HepG2 (cell line): ENCODE data around the gene NTM. TPM values are rescaled to one million over a fixed set of nuclear protein-coding genes. Genes with fewer than 3 reads are reported as not detected.

Experiments used
- ATAC-seq: fragments of 200-7000 bp; cut with Tn5 transposase; 3 replicates; pipeline ENCODE4 v1.9.1; 2020; ENCODE audit warnings: mild to moderate bottlenecking, moderate library complexity
- BruUV-seq: library from RNA; stranded (reverse); fragments of 400-500 nt; replicated peaks from 2 replicates; lab custom pipeline; 2021; lab: Mats Ljungman, UMichigan
- CTCF ChIA-PET: fragments of 300-600 bp; formaldehyde crosslinking; extraction: SDS; loops from one replicate; lab custom pipeline; 2021; ENCODE audit warnings: low total read pairs, inconsistent platforms, low intra/inter-chr PET ratio; lab: Yijun Ruan, JAX
- POLR2A ChIA-PET: fragments of 350-600 bp; sonication (Branson Sonifier 250); formaldehyde crosslinking; loops from one replicate; lab custom pipeline; 2020; ENCODE audit warnings: antibody characterized with exemption, inconsistent platforms; lab: Yijun Ruan, JAX
- DNase-seq: peaks from one replicate; pipeline ENCODE4 v3.0.0-alpha.2; 2015; ENCODE audit warnings: low spot score
- FAIRE-seq: peaks from 3 replicates; lab custom pipeline; 2011; peaks lifted over from hg19 to GRCh38; lab: Jason Lieb, UNC
- H2AFZ ChIP-seq: one replicate; pipeline ENCODE4 v1.6.1; 2011; ENCODE audit warnings: low read length, inconsistent platforms
- H3K27ac ChIP-seq: fragments of 300-600 bp; 3 replicates; pipeline ENCODE4 v1.8.0; 2011; ENCODE audit warnings: mixed run types, mild to moderate bottlenecking, mixed read lengths, low read length, inconsistent platforms; ENCODE audit not compliant: insufficient read depth; ENCODE audit errors: extremely low read length
- H3K27me3 ChIP-seq, 2 experiments: fragments of 200-600 bp in 1 of 2; 2 replicates in 1 of 2; 3 replicates in 1 of 2; pipeline versions ENCODE4 v1.6.0 to v1.8.0; 2011; ENCODE audit warnings: low read length in 2 of 2, mild to moderate bottlenecking in 2 of 2, moderate library complexity in 2 of 2, inconsistent platforms in 1 of 2; ENCODE audit not compliant: insufficient read depth in 2 of 2, control insufficient read depth in 1 of 2
- H3K36me3 ChIP-seq, 2 experiments: fragments of 200-600 bp in 1 of 2; replicated peaks in 1 of 2; 2 replicates in 1 of 2; 3 replicates in 1 of 2; pipeline versions ENCODE4 v1.5.1 to v1.8.0; 2011; ENCODE audit warnings: low read length in 2 of 2, inconsistent platforms in 1 of 2; ENCODE audit not compliant: insufficient read depth in 2 of 2, control insufficient read depth in 1 of 2
- H3K4me1 ChIP-seq: 2 replicates; pipeline ENCODE4 v1.5.1; 2012; ENCODE audit warnings: low read length, inconsistent platforms; ENCODE audit not compliant: insufficient read depth
- H3K4me2 ChIP-seq: 2 replicates; pipeline ENCODE4 v1.6.0; 2011; ENCODE audit warnings: low read depth, low read length, inconsistent platforms
- H3K4me3 ChIP-seq, 3 experiments: fragments of 200-600 bp in 1 of 3; sonication (generic), shearing (Covaris generic) in 1 of 3; replicated peaks in 1 of 3; 2 replicates each; pipeline ENCODE4 v1.5.1; 2011 to 2016; ENCODE audit warnings: low read length in 3 of 3, inconsistent platforms in 2 of 3, low read depth in 2 of 3, mild to moderate bottlenecking in 2 of 3, control low read depth in 1 of 3, mixed read lengths in 1 of 3; ENCODE audit not compliant: insufficient read depth in 1 of 3
- H3K79me2 ChIP-seq: one replicate; pipeline ENCODE4 v1.6.1; 2011; ENCODE audit warnings: low read length, inconsistent platforms; ENCODE audit not compliant: insufficient read depth
- H3K9ac ChIP-seq: 2 replicates; pipeline ENCODE4 v1.6.0; 2011; ENCODE audit warnings: mild to moderate bottlenecking, low read depth, low read length, inconsistent platforms; ENCODE audit not compliant: insufficient read depth
- H3K9me3 ChIP-seq: 2 replicates; pipeline ENCODE4 v1.5.1; 2012; ENCODE audit warnings: mild to moderate bottlenecking, low read length
- H4K20me1 ChIP-seq: 2 replicates; pipeline ENCODE4 v1.6.0; 2011; ENCODE audit warnings: inconsistent platforms, mild to moderate bottlenecking, low read length, moderate library complexity; ENCODE audit not compliant: insufficient read depth
- NFYB ChIP-seq: sonication (generic); formaldehyde crosslinking; IDR thresholded peaks from 2 replicates; pipeline ENCODE4 v1.4.0; 2020; ENCODE audit warnings: missing genetic modification reagents
- PITX1 ChIP-seq: sonication (generic); formaldehyde crosslinking; IDR thresholded peaks from 2 replicates; pipeline ENCODE4 v1.5.1; 2020; ENCODE audit warnings: mild to moderate bottlenecking, missing genetic modification reagents
- POLR2AphosphoS5 ChIP-seq: IDR thresholded peaks from 2 replicates; pipeline ENCODE4 v1.6.1; 2012; ENCODE audit warnings: low read depth, low read length
- U2AF2 ChIP-seq: fragments of 200-400 bp; formaldehyde crosslinking; IDR thresholded peaks from 2 replicates; pipeline ENCODE4 v1.6.1; 2017; ENCODE audit warnings: low read depth, mild to moderate bottlenecking, low read length
- ZNF12 ChIP-seq: sonication (generic); formaldehyde crosslinking; IDR thresholded peaks from 2 replicates; pipeline ENCODE4 v1.5.0; 2020; ENCODE audit warnings: missing genetic modification reagents
- ZNF263 ChIP-seq: sonication (generic); formaldehyde crosslinking; IDR thresholded peaks from 2 replicates; pipeline ENCODE4 v1.4.0; 2020; ENCODE audit warnings: missing genetic modification reagents
- WGBS: methylation state at CpG from one replicate; pipeline ENCODE4 v1.1.6; 2017; ENCODE audit warnings: low lambda C conversion rate; 5-methylcytosine and 5-hydroxymethylcytosine counted together
- in situ Hi-C: cut with HindIII; loops from 2 replicates; pipeline ENCODE4 v1.10.0; 2017; ENCODE audit warnings: low pct_unique_long_range_greater_than_20kb; ENCODE audit not compliant: extremely low pct_ligation_motif_present
- intact Hi-C: fragments of 100-400 bp; cut with micrococcal nuclease; formaldehyde crosslinking; loops from one replicate; pipeline ENCODE4 v1.10.0; 2022; ENCODE audit not compliant: unreplicated experiment
- polyA plus RNA-seq, 8 experiments: library from polyadenylated mRNA; depleted of rRNA in 3 of 8; stranded (reverse) in 7 of 8; unstranded in 1 of 8; fragments of >200 nt; fragmentation: Illumina TruSeq in 4 of 8; extraction: Trizol in 4 of 8; gene quantifications; 2 replicates each; pipeline versions ENCODE4 v1.2.1 to v1.2.3, GENCODE V29; 2011 to 2016; ENCODE audit warnings: low read depth in 4 of 8, missing spikeins in 1 of 8, mixed read lengths in 1 of 8; ENCODE audit not compliant: insufficient read depth in 1 of 8
- total RNA-seq, 5 experiments: library from RNA; depleted of rRNA; stranded (reverse); fragments of >200 nt; fragmentation: Illumina TruSeq; extraction: Trizol; gene quantifications; 2 replicates each; pipeline ENCODE4 v1.2.3, GENCODE V29; 2016; ENCODE audit warnings: low read depth in 1 of 5
- TF ChIP-seq, protein P1 (sequence below): sonication (generic); formaldehyde crosslinking; IDR thresholded peaks from 2 replicates; pipeline ENCODE4 v1.4.0; 2020; ENCODE audit warnings: missing genetic modification reagents
- TF ChIP-seq, protein P2 (sequence below): sonication (generic); formaldehyde crosslinking; IDR thresholded peaks from 2 replicates; pipeline ENCODE4 v1.4.0; 2020; ENCODE audit warnings: missing genetic modification reagents
- TF ChIP-seq, protein P3 (sequence below): sonication (generic); formaldehyde crosslinking; IDR thresholded peaks from 2 replicates; pipeline ENCODE4 v1.9.0; 2022; ENCODE audit warnings: missing genetic modification reagents, mild to moderate bottlenecking, borderline replicate concordance

The NTM gene
- total and polyA plus RNA-seq, 2 of the 13 experiments (the other 11 are each of a cell fraction or from before 2014, with no cell fraction given), result not detected

GRCh38 chr11:132137981-132138313 lies 767.5 kb downstream of the NTM start:
- intact Hi-C loops (no loop called here), in situ Hi-C loops (loop anchor here (25.0 kb wide), 1 partner anchor 276 kb away; no protein-coding TSS in a partner anchor)
- DNase-seq (no peak), FAIRE-seq (no peak), ATAC-seq (no peak)
- no peaks in the 10 kb centered on the region for H3K9me3 ChIP-seq
- H3K27me3 ChIP-seq, result no peaks in the 10 kb centered on the region; a peak in 1 of 5 replicates
- no peaks in the 10 kb centered on the region for H4K20me1 ChIP-seq
- WGBS, result 2% methylated on average over 3 of the region's 3 CpGs
- no peaks in the 10 kb centered on the region for H3K36me3 ChIP-seq
- no TSS peak for BruUV-seq
- no peaks in the 10 kb centered on the region for H3K4me1 ChIP-seq
- no peak overlapping the region for H3K9ac ChIP-seq
- no peak overlapping the region for H3K27ac ChIP-seq
- ChIA-PET POLR2A (no interaction called here), CTCF (no interaction called here)
- no peaks in the 10 kb centered on the region for H3K79me2 ChIP-seq
- no peak overlapping the region for H2AFZ ChIP-seq
- TF ChIP-seq U2AF2 (no peak), ZNF263 (CRISPR knock-in tag) (no peak), ZNF12 (CRISPR knock-in tag) (no peak), NFYB (CRISPR knock-in tag) (no peak), PITX1 (CRISPR knock-in tag) (no peak), POLR2AphosphoS5 (no peak)
- TF ChIP-seq, protein P1, sequence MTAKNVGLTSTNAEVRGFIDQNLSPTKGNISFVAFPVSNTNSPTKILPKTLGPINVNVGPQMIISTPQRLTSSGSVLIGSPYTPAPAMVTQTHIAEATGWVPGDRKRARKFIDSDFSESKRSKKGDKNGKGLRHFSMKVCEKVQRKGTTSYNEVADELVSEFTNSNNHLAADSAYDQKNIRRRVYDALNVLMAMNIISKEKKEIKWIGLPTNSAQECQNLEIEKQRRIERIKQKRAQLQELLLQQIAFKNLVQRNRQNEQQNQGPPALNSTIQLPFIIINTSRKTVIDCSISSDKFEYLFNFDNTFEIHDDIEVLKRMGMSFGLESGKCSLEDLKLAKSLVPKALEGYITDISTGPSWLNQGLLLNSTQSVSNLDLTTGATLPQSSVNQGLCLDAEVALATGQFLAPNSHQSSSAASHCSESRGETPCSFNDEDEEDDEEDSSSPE (CRISPR knock-in tag), result no peak
- TF ChIP-seq, protein P2, sequence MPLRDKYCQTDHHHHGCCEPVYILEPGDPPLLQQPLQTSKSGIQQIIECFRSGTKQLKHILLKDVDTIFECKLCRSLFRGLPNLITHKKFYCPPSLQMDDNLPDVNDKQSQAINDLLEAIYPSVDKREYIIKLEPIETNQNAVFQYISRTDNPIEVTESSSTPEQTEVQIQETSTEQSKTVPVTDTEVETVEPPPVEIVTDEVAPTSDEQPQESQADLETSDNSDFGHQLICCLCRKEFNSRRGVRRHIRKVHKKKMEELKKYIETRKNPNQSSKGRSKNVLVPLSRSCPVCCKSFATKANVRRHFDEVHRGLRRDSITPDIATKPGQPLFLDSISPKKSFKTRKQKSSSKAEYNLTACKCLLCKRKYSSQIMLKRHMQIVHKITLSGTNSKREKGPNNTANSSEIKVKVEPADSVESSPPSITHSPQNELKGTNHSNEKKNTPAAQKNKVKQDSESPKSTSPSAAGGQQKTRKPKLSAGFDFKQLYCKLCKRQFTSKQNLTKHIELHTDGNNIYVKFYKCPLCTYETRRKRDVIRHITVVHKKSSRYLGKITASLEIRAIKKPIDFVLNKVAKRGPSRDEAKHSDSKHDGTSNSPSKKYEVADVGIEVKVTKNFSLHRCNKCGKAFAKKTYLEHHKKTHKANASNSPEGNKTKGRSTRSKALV, result no peak
- TF ChIP-seq, protein P3, sequence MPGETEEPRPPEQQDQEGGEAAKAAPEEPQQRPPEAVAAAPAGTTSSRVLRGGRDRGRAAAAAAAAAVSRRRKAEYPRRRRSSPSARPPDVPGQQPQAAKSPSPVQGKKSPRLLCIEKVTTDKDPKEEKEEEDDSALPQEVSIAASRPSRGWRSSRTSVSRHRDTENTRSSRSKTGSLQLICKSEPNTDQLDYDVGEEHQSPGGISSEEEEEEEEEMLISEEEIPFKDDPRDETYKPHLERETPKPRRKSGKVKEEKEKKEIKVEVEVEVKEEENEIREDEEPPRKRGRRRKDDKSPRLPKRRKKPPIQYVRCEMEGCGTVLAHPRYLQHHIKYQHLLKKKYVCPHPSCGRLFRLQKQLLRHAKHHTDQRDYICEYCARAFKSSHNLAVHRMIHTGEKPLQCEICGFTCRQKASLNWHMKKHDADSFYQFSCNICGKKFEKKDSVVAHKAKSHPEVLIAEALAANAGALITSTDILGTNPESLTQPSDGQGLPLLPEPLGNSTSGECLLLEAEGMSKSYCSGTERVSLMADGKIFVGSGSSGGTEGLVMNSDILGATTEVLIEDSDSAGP (CRISPR knock-in tag), result no peak
- H3K4me2 ChIP-seq, result no peak overlapping the region
- no peak overlapping the region for H3K4me3 ChIP-seq
